AG04449 (cell line): ENCODE measurements around the gene AADAC.

ENCODE experiments used
- CTCF ChIA-PET: fragments of 350-600 bp; formaldehyde crosslinking; extraction: SDS; loops from one replicate; lab custom pipeline; 2021; ENCODE audit warnings: antibody characterized with exemption; lab: Yijun Ruan, JAX
- POLR2A ChIA-PET: fragments of 400-600, 350-600 bp; formaldehyde crosslinking; extraction: SDS; loops from one replicate; lab custom pipeline; 2020; ENCODE audit warnings: antibody characterized with exemption, inconsistent platforms; lab: Yijun Ruan, JAX
- DNase-seq: peaks from one replicate; pipeline ENCODE4 v3.0.0-alpha.2; 2010; ENCODE audit warnings: low read depth, low spot score
- H3K4me3 ChIP-seq: 2 replicates; pipeline ENCODE4 v1.5.1; 2011; ENCODE audit warnings: low read depth, mild to moderate bottlenecking, control low read depth, low read length
- CTCF ChIP-seq: IDR thresholded peaks from one replicate; pipeline ENCODE4 v1.5.1; 2011; ENCODE audit warnings: mild to moderate bottlenecking, moderate library complexity, low read length, control low read depth, inconsistent platforms; ENCODE audit not compliant: insufficient read depth; ENCODE audit errors: missing control alignments

The AADAC gene

DNA sequence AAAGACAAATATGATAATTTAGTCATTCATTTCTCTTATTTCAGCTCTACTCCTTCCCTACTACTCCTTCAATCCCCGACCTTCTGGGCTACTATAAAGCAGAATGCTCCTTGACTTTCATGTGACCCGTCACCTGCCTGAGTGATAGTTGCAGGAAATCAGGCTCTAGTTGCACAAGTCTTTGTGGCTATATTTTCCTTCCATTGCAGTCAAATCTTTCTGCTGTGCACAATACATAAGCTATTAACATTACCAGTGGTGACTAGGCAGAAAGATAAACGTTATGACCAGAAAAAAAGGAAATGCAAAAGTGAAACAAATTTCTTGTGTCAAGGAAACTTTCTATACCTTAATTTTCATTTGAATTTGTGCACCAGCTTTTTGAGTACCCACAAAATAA lies 61.8 kb downstream of the AADAC start:
- no peak overlapping the region for H3K4me3 ChIP-seq
- TF ChIP-seq CTCF, result no peak
- no peak for DNase-seq
- ChIA-PET CTCF (interaction anchor here (0.9 kb wide), 1 partner anchor 13 kb away, joined by 3 read pairs; no protein-coding TSS in a partner anchor), POLR2A (no interaction called here)

GRCh38 chr3:151877269-151877668 lies 63.4 kb downstream of the AADAC start:
- no peak for TF ChIP-seq CTCF

More at GRCh38 chr3:151877269-151877668, 63.4 kb downstream of the AADAC start:
- ChIA-PET CTCF (no interaction called here), POLR2A (no interaction called here)
- no peak for DNase-seq
- no peak overlapping the region for H3K4me3 ChIP-seq
